Measurements from ENCODE around the gene HEXA. TPM values are rescaled to one million over a fixed set of nuclear protein-coding genes. Genes with fewer than 3 reads are reported as not detected.

The HEXA gene
- total RNA-seq, 1 donor from 2014 or later, result 82.7 TPM

GRCh38 chr15:72358650-72359171 is 17.1 kb downstream of the HEXA start:
- no peak overlapping the region for H3K4me3 ChIP-seq (ENCODE audit: low read depth, low read length)
- no peak for TF ChIP-seq CTCF (conservative IDR thresholded peaks at IDR 0.05; ENCODE audit: low read depth, low read length)
- no peak for DNase-seq (ENCODE audit: low read depth)

GRCh38 chr15:72358121-72358520 is 17.7 kb downstream of the HEXA start:
- H3K4me3 ChIP-seq (ENCODE audit: low read depth, low read length), result no peak overlapping the region
- no peak for DNase-seq (ENCODE audit: low read depth)
- no peak for TF ChIP-seq CTCF (conservative IDR thresholded peaks at IDR 0.05; ENCODE audit: low read depth, low read length)

GRCh38 chr15:72354496-72354895 is 21.3 kb downstream of the HEXA start:
- no peak overlapping the region for H3K4me3 ChIP-seq (ENCODE audit: low read depth, low read length)
- DNase-seq (ENCODE audit: low read depth), result no peak
- no peak for TF ChIP-seq CTCF (conservative IDR thresholded peaks at IDR 0.05; ENCODE audit: low read depth, low read length)

GRCh38 chr15:72353266-72353665 is 22.5 kb downstream of the HEXA start:
- TF ChIP-seq CTCF (conservative IDR thresholded peaks at IDR 0.05; ENCODE audit: low read depth, low read length), result no peak
- no peak overlapping the region for H3K4me3 ChIP-seq (ENCODE audit: low read depth, low read length)
- no peak for DNase-seq (ENCODE audit: low read depth)

GRCh38 chr15:72345806-72346205 is 30.0 kb downstream of the HEXA start:
- TF ChIP-seq CTCF (conservative IDR thresholded peaks at IDR 0.05; ENCODE audit: low read depth, low read length), result no peak
- no peak for DNase-seq (ENCODE audit: low read depth)
- H3K4me3 ChIP-seq (ENCODE audit: low read depth, low read length), result no peak overlapping the region

- TF ChIP-seq CTCF (conservative IDR thresholded peaks at IDR 0.05; ENCODE audit: low read depth, low read length), result no peak
- DNase-seq (ENCODE audit: low read depth), result no peak
- no peak overlapping the region for H3K4me3 ChIP-seq (ENCODE audit: low read depth, low read length)
These were observed 30.5 kb downstream of the HEXA start for GRCh38 chr15:72345280-72345679.

GRCh38 chr15:72344602-72345001 is 31.2 kb downstream of the HEXA start:
- DNase-seq (ENCODE audit: low read depth), result no peak
- no peak overlapping the region for H3K4me3 ChIP-seq (ENCODE audit: low read depth, low read length)
- TF ChIP-seq CTCF (conservative IDR thresholded peaks at IDR 0.05; ENCODE audit: low read depth, low read length), result no peak
